ENCODE results near the gene TRIM24.

TRIM24 gene

GRCh38 chr7:138579136-138579535 lies 119.1 kb downstream of the TRIM24 start:
- no peak for DNase-seq (ENCODE audit: low spot score)

GRCh38 chr7:138579671-138580070 lies 119.6 kb downstream of the TRIM24 start:
- no peak for DNase-seq (ENCODE audit: low spot score)

- DNase-seq (ENCODE audit: low spot score): no peak
Observed at GRCh38 chr7:138581065-138581464, 121.0 kb downstream of the TRIM24 start.

GRCh38 chr7:138584283-138584682 lies 124.2 kb downstream of the TRIM24 start:
- no peak for DNase-seq (ENCODE audit: low spot score)

- DNase-seq (ENCODE audit: low spot score): no peak
Observed at GRCh38 chr7:138584696-138585095, 124.6 kb downstream of the TRIM24 start.

- no peak for DNase-seq (ENCODE audit: low spot score)
Observed at GRCh38 chr7:138585283-138585993, 125.4 kb downstream of the TRIM24 start.

- no peak for DNase-seq (ENCODE audit: low spot score)
Observed at GRCh38 chr7:138587485-138587884, 127.4 kb downstream of the TRIM24 start.

- DNase-seq (ENCODE audit: low spot score): no peak
Observed at GRCh38 chr7:138588986-138589385, 128.9 kb downstream of the TRIM24 start.

GRCh38 chr7:138590154-138590553 lies 130.1 kb downstream of the TRIM24 start:
- no peak for DNase-seq (ENCODE audit: low spot score)

- no peak for DNase-seq (ENCODE audit: low spot score)
Observed at GRCh38 chr7:138595454-138595853, 135.4 kb downstream of the TRIM24 start.

- no peak for DNase-seq (ENCODE audit: low spot score)
Observed at GRCh38 chr7:138602451-138602850, 142.4 kb downstream of the TRIM24 start.

- DNase-seq (ENCODE audit: low spot score): no peak
Observed at GRCh38 chr7:138603549-138604318, 143.7 kb downstream of the TRIM24 start.

GRCh38 chr7:138606236-138606635 lies 146.2 kb downstream of the TRIM24 start:
- no peak for DNase-seq (ENCODE audit: low spot score)

GRCh38 chr7:138607216-138608126 lies 147.4 kb downstream of the TRIM24 start:
- DNase-seq (ENCODE audit: low spot score): no peak

GRCh38 chr7:138608275-138608674 lies 148.2 kb downstream of the TRIM24 start:
- no peak for DNase-seq (ENCODE audit: low spot score)

- DNase-seq (ENCODE audit: low spot score): no peak
Observed at GRCh38 chr7:138610671-138611170, 150.7 kb downstream of the TRIM24 start.

- DNase-seq (ENCODE audit: low spot score): no peak
Observed at GRCh38 chr7:138613630-138614029, 153.6 kb downstream of the TRIM24 start.

- DNase-seq (ENCODE audit: low spot score): no peak
Observed at GRCh38 chr7:138616085-138616484, 156.0 kb downstream of the TRIM24 start.

- DNase-seq (ENCODE audit: low spot score): no peak
Observed at GRCh38 chr7:138618506-138618905, 158.4 kb downstream of the TRIM24 start.

- DNase-seq (ENCODE audit: low spot score): no peak
Observed at GRCh38 chr7:138618933-138619332, 158.9 kb downstream of the TRIM24 start.

GRCh38 chr7:138622841-138623240 lies 162.8 kb downstream of the TRIM24 start:
- no peak for DNase-seq (ENCODE audit: low spot score)

Data from putamen (tissue), 1 donor.